B cell (primary cell): ENCODE results near the gene CMTM8. TPM values are rescaled to one million over a fixed set of nuclear protein-coding genes. Genes with fewer than 3 reads are reported as not detected.

ENCODE experiments used
- ATAC-seq: fragments of 200-7000 bp; cut with Tn5 transposase; one replicate; pipeline ENCODE4 v1.10.0; 2021; ENCODE audit warnings: low read depth, mild to moderate bottlenecking, moderate number of reproducible peaks, moderate library complexity
- CTCF ChIA-PET: fragments of 350-600 bp; sonication (Branson Sonifier 250); formaldehyde crosslinking; loops from one replicate; lab custom pipeline; 2021; ENCODE audit warnings: antibody characterized with exemption, inconsistent platforms; lab: Charles Lee
- POLR2A ChIA-PET: fragments of 350-600 bp; sonication (Branson Sonifier 250); formaldehyde crosslinking; loops from one replicate; lab custom pipeline; 2021; ENCODE audit warnings: antibody characterized with exemption; lab: Charles Lee
- DNase-seq: peaks from one replicate; pipeline ENCODE4 v3.0.0; 2013
- H2AFZ ChIP-seq: 2 replicates; pipeline ENCODE4 v1.6.1; 2012; ENCODE audit warnings: mild to moderate bottlenecking, low read depth, low read length; ENCODE audit not compliant: insufficient read depth, poor library complexity, severe bottlenecking
- H3K27ac ChIP-seq, 2 donors: 1 replicate in 1 of 2; 2 replicates in 1 of 2; pipeline ENCODE4 v1.5.1; 2012 to 2013; ENCODE audit warnings: low read length in 2 of 2, mild to moderate bottlenecking in 2 of 2, moderate library complexity in 1 of 2
- H3K27me3 ChIP-seq, 4 experiments: fragments of 200-600 bp in 1 of 4; sonication (generic) in 1 of 4; replicated peaks in 1 of 4; 1 replicate in 2 of 4; 2 replicates in 2 of 4; pipeline versions ENCODE4 v1.6.1 to v1.7.0; 2013 to 2016; ENCODE audit warnings: low read length in 3 of 4, mild to moderate bottlenecking in 2 of 4, mixed read lengths in 1 of 4, moderate library complexity in 1 of 4; ENCODE audit not compliant: insufficient read depth in 4 of 4, control insufficient read depth in 3 of 4; ENCODE audit errors: control extremely low read depth in 1 of 4
- H3K36me3 ChIP-seq, 2 experiments: replicated peaks in 1 of 2; 1 replicate in 1 of 2; 2 replicates in 1 of 2; pipeline versions ENCODE4 v1.6.1 to v1.7.1; 2013; ENCODE audit warnings: low read length in 1 of 2; ENCODE audit not compliant: insufficient read depth in 2 of 2, control insufficient read depth in 1 of 2; ENCODE audit errors: control extremely low read depth in 1 of 2, extremely low read depth in 1 of 2
- H3K4me1 ChIP-seq, 2 donors: fragments of 200-600 bp in 1 of 2; sonication (generic) in 1 of 2; 1 replicate in 1 of 2; 2 replicates in 1 of 2; pipeline versions ENCODE4 v1.5.1 to v1.6.1; 2013 to 2017; ENCODE audit warnings: low read length in 2 of 2; ENCODE audit not compliant: control insufficient read depth in 2 of 2, insufficient read depth in 2 of 2
- H3K4me2 ChIP-seq: replicated peaks from 2 replicates; pipeline ENCODE3; 2012; ENCODE audit warnings: mild to moderate bottlenecking, low read depth, low read length; ENCODE audit not compliant: poor library complexity, severe bottlenecking
- H3K4me3 ChIP-seq, 5 experiments: fragments of 200-600 bp in 1 of 5; sonication (generic) in 1 of 5; 1 replicate in 3 of 5; 2 replicates in 2 of 5; pipeline versions ENCODE4 v1.5.1 to v1.7.0; 2011 to 2016; ENCODE audit warnings: low read length in 4 of 5, mild to moderate bottlenecking in 4 of 5, low read depth in 2 of 5, control low read depth in 1 of 5, moderate library complexity in 1 of 5; ENCODE audit not compliant: insufficient read depth in 1 of 5; ENCODE audit errors: control extremely low read depth in 1 of 5, extremely low read depth in 1 of 5
- H3K79me2 ChIP-seq: fragments of 200-600 bp; sonication (generic); one replicate; pipeline ENCODE4 v1.6.0; 2016; ENCODE audit warnings: low read length; ENCODE audit not compliant: control insufficient read depth, insufficient read depth
- H3K9ac ChIP-seq: fragments of 200-600 bp; sonication (generic); 2 replicates; pipeline ENCODE4 v1.6.1; 2017; ENCODE audit warnings: mild to moderate bottlenecking, low read length, moderate library complexity
- H3K9me3 ChIP-seq, 3 donors: one replicate each; pipeline versions ENCODE4 v1.6.1 to v1.7.1; 2013; ENCODE audit warnings: low read length in 2 of 3; ENCODE audit not compliant: control insufficient read depth in 2 of 3, insufficient read depth in 1 of 3; ENCODE audit errors: control extremely low read depth in 1 of 3
- H4K20me1 ChIP-seq: 2 replicates; pipeline ENCODE4 v1.6.0; 2012; ENCODE audit warnings: mild to moderate bottlenecking, low read length; ENCODE audit not compliant: insufficient read depth, control insufficient read depth, poor library complexity, severe bottlenecking
- H3K27ac Mint-ChIP-seq: one replicate; pipeline ENCODE4 v1.8.0; 2021; ENCODE audit warnings: mixed read lengths
- H3K27me3 Mint-ChIP-seq: one replicate; pipeline ENCODE4 v1.8.0; 2021; ENCODE audit warnings: mixed read lengths
- H3K4me1 Mint-ChIP-seq: one replicate; pipeline ENCODE4 v1.8.0; 2021; ENCODE audit warnings: mixed read lengths
- H3K4me3 Mint-ChIP-seq: one replicate; pipeline ENCODE4 v1.8.0; 2021; ENCODE audit warnings: mixed read lengths
- H3K9me3 Mint-ChIP-seq: one replicate; pipeline ENCODE4 v1.8.0; 2022; ENCODE audit warnings: mixed read lengths; ENCODE audit not compliant: insufficient read depth
- EZH2 ChIP-seq: IDR thresholded peaks from 2 replicates; pipeline ENCODE4 v1.6.1; 2012; ENCODE audit warnings: borderline replicate concordance, low read depth, mild to moderate bottlenecking, moderate library complexity, low read length; ENCODE audit not compliant: insufficient read depth, poor library complexity, severe bottlenecking
- WGBS: methylation state at CpG from one replicate; pipeline ENCODE4 v1.1.5; 2013; ENCODE audit warnings: missing lambda C conversion rate; ENCODE audit not compliant: insufficient coverage; 5-methylcytosine and 5-hydroxymethylcytosine counted together
- intact Hi-C: fragments of 100-400 bp; cut with micrococcal nuclease; formaldehyde crosslinking; loops from one replicate; pipeline ENCODE4 v1.10.0; 2022
- polyA plus RNA-seq: library from polyadenylated mRNA; depleted of rRNA; stranded (reverse); fragments of >200 nt; gene quantifications from 2 replicates; pipeline ENCODE4 v1.2.3, GENCODE V29; 2012
- total RNA-seq, 2 donors: library from RNA; stranded (reverse); fragments of 120-200 nt in 1 of 2; gene quantifications; 1 replicate in 1 of 2; 2 replicates in 1 of 2; pipeline versions ENCODE4 v1.2.3 to v1.2.4, GENCODE V29; 2013 to 2022
- TF ChIP-seq, protein P1 (sequence below): fragments of 200-600 bp; IDR thresholded peaks from one replicate; pipeline ENCODE4 v1.8.0; 2022; ENCODE audit warnings: antibody characterized with exemption, mild to moderate bottlenecking

The CMTM8 gene
- total and polyA plus RNA-seq, 2 donors (not counting 1 experiment from before 2014, with no cell fraction given): 0.25 to 0.28 TPM

DNA sequence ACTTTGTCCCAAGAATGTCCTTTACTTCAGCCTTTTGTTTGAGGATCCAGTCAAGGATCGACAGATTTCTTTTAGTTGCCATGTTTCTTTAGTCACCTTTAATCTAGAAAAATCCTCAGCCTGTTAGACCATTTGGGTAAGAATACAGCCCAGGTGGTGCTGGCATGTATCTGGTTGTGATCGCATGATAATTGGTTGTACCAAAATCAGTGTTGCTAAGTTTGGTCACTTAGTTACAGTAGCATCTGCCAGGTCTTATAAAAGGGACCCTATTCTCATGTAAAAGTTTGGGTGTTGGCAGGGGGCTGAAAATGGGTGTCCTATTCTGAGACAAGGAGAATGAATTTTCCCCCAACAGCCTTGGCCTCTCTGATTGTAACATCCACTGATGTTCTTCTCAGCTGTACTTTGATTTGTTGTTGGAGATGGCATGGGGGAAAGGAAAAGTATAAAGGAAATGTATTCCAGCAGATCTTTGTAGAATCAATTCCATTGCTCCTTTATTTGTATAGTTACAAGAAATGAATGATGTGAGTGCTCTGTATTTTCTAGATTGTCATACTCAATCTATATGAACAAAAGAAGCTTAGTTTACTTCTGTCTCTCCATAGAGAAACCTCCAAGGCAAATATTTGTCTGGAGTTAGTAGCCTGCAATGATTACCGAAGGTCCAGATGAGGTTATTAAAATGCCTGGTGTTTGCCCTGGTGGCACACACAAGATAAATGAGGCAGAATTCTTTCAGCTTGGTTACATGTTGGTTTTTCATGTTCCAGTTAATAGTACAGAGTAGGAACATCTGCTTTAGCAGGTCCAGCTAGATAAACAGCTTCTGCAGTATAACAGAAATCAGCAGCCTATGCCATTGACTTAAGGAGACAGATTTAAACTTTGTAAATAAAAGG lies 65.7 kb downstream of the CMTM8 start:
- POLR2A ChIA-PET: interaction anchor here (0.5 to 0.6 kb wide), 2 partner anchors 107 to 406 kb away, joined by 3 read pairs; no protein-coding TSS in a partner anchor
- Mint-ChIP-seq H3K9me3 (no peaks in the 10 kb centered on the region), H3K27me3 (peaks cover 4% of the 10 kb centered on the region), H3K4me1 (peaks cover 2% of the 10 kb centered on the region), H3K4me3 (no peak overlapping the region), H3K27ac (no peak overlapping the region)
- no peak overlapping the region for H3K4me2 ChIP-seq
- peak overlapping the region; percentile 39 for H2AFZ ChIP-seq
- DNase-seq: no peak
- H4K20me1 ChIP-seq: no peaks in the 10 kb centered on the region
- intact Hi-C loops: no loop called here
- 100% methylated on average over 1 of the region's 3 CpGs for WGBS
- no peak overlapping the region for H3K27ac ChIP-seq
- H3K4me3 ChIP-seq: no peak overlapping the region
- H3K27me3 ChIP-seq: no peaks in the 10 kb centered on the region
- no peak for ATAC-seq
- H3K4me1 ChIP-seq: no peaks in the 10 kb centered on the region
- H3K79me2 ChIP-seq: no peaks in the 10 kb centered on the region
- no peaks in the 10 kb centered on the region for H3K9me3 ChIP-seq
- CTCF ChIA-PET: interaction anchor here (0.6 to 2.3 kb wide), 2 partner anchors 10 to 42 kb away, joined by 4 to 9 read pairs; no protein-coding TSS in a partner anchor
- H3K36me3 ChIP-seq: no peaks in the 10 kb centered on the region
- TF ChIP-seq EZH2: no peak
- TF ChIP-seq, protein P1, sequence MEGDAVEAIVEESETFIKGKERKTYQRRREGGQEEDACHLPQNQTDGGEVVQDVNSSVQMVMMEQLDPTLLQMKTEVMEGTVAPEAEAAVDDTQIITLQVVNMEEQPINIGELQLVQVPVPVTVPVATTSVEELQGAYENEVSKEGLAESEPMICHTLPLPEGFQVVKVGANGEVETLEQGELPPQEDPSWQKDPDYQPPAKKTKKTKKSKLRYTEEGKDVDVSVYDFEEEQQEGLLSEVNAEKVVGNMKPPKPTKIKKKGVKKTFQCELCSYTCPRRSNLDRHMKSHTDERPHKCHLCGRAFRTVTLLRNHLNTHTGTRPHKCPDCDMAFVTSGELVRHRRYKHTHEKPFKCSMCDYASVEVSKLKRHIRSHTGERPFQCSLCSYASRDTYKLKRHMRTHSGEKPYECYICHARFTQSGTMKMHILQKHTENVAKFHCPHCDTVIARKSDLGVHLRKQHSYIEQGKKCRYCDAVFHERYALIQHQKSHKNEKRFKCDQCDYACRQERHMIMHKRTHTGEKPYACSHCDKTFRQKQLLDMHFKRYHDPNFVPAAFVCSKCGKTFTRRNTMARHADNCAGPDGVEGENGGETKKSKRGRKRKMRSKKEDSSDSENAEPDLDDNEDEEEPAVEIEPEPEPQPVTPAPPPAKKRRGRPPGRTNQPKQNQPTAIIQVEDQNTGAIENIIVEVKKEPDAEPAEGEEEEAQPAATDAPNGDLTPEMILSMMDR: no peak
- H3K9ac ChIP-seq: no peak overlapping the region

- H3K27me3 ChIP-seq: no peaks in the 10 kb centered on the region
- H3K27me3 Mint-ChIP-seq: peaks cover 4% of the 10 kb centered on the region
- H3K4me3 ChIP-seq: no peak overlapping the region
- TF ChIP-seq, protein P1: no peak
- no peak for TF ChIP-seq EZH2
- H3K9ac ChIP-seq: no peak overlapping the region
- no peaks in the 10 kb centered on the region for H3K79me2 ChIP-seq
- peaks cover 0 to 5% of the 10 kb centered on the region in 2 donors for H3K4me1 ChIP-seq
- H3K27ac ChIP-seq: no peak overlapping the region
- no peaks in the 10 kb centered on the region for H3K9me3 Mint-ChIP-seq
- H3K4me1 Mint-ChIP-seq: peaks cover 7% of the 10 kb centered on the region
- CTCF ChIA-PET: interaction anchor here (0.6 to 2.3 kb wide), 2 partner anchors 11 to 41 kb away, joined by 4 to 9 read pairs; no protein-coding TSS in a partner anchor
- no CpG with 5 or more reads among the region's 2 CpGs for WGBS
- ATAC-seq: no peak
- intact Hi-C loops: no loop called here
- DNase-seq: no peak
- H3K9me3 ChIP-seq: no peaks in the 10 kb centered on the region
- H3K27ac Mint-ChIP-seq: no peak overlapping the region
- H4K20me1 ChIP-seq: no peaks in the 10 kb centered on the region
- no peak overlapping the region for H2AFZ ChIP-seq
- no peak overlapping the region for H3K4me2 ChIP-seq
- POLR2A ChIA-PET: no interaction called here
- H3K36me3 ChIP-seq: no peaks in the 10 kb centered on the region
- no peak overlapping the region for H3K4me3 Mint-ChIP-seq
These were observed 66.9 kb downstream of the CMTM8 start for GRCh38 chr3:32305361-32305876.
